ENCODE measurements around the gene PTPRK.

DNA sequence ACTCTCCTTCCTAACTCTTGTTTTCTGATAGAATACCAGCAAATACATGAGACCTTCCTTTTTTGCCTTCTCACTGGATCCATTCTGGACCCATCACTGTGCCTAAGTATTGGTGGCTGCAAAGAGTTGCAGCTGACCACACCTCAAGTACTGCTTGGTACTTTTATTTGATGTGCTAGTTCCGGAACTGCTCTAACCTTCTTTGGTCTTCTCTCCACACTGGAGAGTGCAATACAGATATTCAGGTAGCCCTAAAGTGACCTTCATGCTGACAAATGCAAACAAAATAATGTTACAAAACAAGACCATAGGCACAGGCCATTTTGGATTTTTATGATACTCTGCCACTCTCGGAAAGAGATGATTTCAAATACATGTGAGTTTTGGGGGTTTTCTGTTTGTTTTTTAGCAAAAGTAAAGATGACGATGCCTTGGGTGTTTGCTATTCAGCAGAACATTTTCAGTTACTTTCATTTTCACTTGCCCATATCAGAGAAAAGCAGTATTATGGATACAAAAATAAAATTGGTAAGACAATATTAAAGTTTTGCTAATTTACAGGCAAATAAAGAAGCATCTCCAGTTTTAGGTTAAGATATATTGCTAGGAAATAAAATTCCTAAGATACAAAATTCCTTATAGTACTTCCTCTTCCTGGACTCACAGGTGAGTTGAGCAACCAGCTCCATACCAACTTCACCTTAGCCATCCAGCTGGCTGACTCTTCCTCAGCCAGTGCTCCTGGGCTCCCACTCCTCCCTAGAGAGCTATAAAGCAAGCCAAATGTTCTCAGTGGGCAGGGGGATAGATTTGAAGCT is 42.0 kb downstream of the PTPRK start:
- TF ChIP-seq HDAC2 (IDR thresholded peaks at IDR 0.05) (no peak), SIX5 (IDR thresholded peaks at IDR 0.05; ENCODE audit: borderline replicate concordance in 1 of 2, insufficient read depth in 1 of 2, low read depth in 1 of 2, low read length in 2 of 2) (no peak), ZFP1 (CRISPR knock-in tag; IDR thresholded peaks at IDR 0.05) (no peak), MAFK (IDR thresholded peaks at IDR 0.05; ENCODE audit: low read length) (no peak), ZNF24 (IDR thresholded peaks at IDR 0.05) (no peak), ZKSCAN1 (IDR thresholded peaks at IDR 0.05; ENCODE audit: low read depth, low read length) (no peak)
- TF ChIP-seq, protein P1, sequence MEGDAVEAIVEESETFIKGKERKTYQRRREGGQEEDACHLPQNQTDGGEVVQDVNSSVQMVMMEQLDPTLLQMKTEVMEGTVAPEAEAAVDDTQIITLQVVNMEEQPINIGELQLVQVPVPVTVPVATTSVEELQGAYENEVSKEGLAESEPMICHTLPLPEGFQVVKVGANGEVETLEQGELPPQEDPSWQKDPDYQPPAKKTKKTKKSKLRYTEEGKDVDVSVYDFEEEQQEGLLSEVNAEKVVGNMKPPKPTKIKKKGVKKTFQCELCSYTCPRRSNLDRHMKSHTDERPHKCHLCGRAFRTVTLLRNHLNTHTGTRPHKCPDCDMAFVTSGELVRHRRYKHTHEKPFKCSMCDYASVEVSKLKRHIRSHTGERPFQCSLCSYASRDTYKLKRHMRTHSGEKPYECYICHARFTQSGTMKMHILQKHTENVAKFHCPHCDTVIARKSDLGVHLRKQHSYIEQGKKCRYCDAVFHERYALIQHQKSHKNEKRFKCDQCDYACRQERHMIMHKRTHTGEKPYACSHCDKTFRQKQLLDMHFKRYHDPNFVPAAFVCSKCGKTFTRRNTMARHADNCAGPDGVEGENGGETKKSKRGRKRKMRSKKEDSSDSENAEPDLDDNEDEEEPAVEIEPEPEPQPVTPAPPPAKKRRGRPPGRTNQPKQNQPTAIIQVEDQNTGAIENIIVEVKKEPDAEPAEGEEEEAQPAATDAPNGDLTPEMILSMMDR (IDR thresholded peaks at IDR 0.05 in 2 of 3, conservative IDR thresholded peaks at IDR 0.05 in 1 of 3; ENCODE audit: insufficient read depth in 2 of 3, low read depth in 1 of 3, low read length in 3 of 3), result no peak
- TF ChIP-seq, protein P2, sequence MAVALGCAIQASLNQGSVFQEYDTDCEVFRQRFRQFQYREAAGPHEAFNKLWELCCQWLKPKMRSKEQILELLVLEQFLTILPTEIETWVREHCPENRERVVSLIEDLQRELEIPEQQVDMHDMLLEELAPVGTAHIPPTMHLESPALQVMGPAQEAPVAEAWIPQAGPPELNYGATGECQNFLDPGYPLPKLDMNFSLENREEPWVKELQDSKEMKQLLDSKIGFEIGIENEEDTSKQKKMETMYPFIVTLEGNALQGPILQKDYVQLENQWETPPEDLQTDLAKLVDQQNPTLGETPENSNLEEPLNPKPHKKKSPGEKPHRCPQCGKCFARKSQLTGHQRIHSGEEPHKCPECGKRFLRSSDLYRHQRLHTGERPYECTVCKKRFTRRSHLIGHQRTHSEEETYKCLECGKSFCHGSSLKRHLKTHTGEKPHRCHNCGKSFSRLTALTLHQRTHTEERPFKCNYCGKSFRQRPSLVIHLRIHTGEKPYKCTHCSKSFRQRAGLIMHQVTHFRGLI (CRISPR knock-in tag; IDR thresholded peaks at IDR 0.05), result no peak

All from K562 (cell line).